Measurements from ENCODE around the gene PI4KA. TPM values are rescaled to one million over a fixed set of nuclear protein-coding genes. Genes with fewer than 3 reads are reported as not detected.

The PI4KA gene
- total RNA-seq, 1 donor from 2014 or later, result 24.4 TPM

- peaks cover under 1% of the 10 kb centered on the region for H3K4me1 Mint-ChIP-seq
- Histone ChIP-seq H2AFZ (replicated peaks) (no peak overlapping the region), H3K27me3 (no peaks in the 10 kb centered on the region), H3K36me3 (no peaks in the 10 kb centered on the region), H3K4me3 (no peak overlapping the region), H4K20me1 (ENCODE audit: low read depth) (no peaks in the 10 kb centered on the region), H3F3A (ENCODE audit: low read depth) (no peaks in the 10 kb centered on the region), H3K9ac (no peak overlapping the region), H3K79me2 (ENCODE audit: low read depth) (no peaks in the 10 kb centered on the region), H3K27ac (no peak overlapping the region), H3K9me3 (ENCODE audit: low read depth) (no peaks in the 10 kb centered on the region), H3K4me1 (no peaks in the 10 kb centered on the region), H3K4me2 (no peak overlapping the region)
- H3K27ac Mint-ChIP-seq, result no peak overlapping the region
- DNase-seq (ENCODE audit: low spot score), result no peak
- no peak overlapping the region for H3K4me3 Mint-ChIP-seq
- H3K9me3 Mint-ChIP-seq, result no peaks in the 10 kb centered on the region
- peaks cover 2% of the 10 kb centered on the region for H3K27me3 Mint-ChIP-seq (ENCODE audit: insufficient read depth, low read depth)
- TF ChIP-seq EZH2phosphoT487 (IDR thresholded peaks at IDR 0.05) (no peak), CTCF (IDR thresholded peaks at IDR 0.05) (no peak), EZH2 (IDR thresholded peaks at IDR 0.05) (no peak)
- peaks cover 26% of the 10 kb centered on the region for H3K36me3 Mint-ChIP-seq
These were observed 59.6 kb downstream of the PI4KA start for GRCh38 chr22:20798974-20799373.

- DNase-seq (ENCODE audit: low spot score), result no peak
- Histone ChIP-seq H3K4me2 (no peak overlapping the region), H3K4me3 (no peak overlapping the region), H3K9me3 (ENCODE audit: low read depth) (no peaks in the 10 kb centered on the region), H4K20me1 (ENCODE audit: low read depth) (no peaks in the 10 kb centered on the region), H2AFZ (replicated peaks) (no peak overlapping the region), H3K36me3 (no peaks in the 10 kb centered on the region), H3K79me2 (ENCODE audit: low read depth) (no peaks in the 10 kb centered on the region), H3K9ac (no peak overlapping the region), H3K27me3 (no peaks in the 10 kb centered on the region), H3F3A (ENCODE audit: low read depth) (no peaks in the 10 kb centered on the region), H3K4me1 (no peaks in the 10 kb centered on the region), H3K27ac (no peak overlapping the region)
- Mint-ChIP-seq H3K4me1 (no peaks in the 10 kb centered on the region), H3K27me3 (ENCODE audit: insufficient read depth, low read depth) (peaks cover 2% of the 10 kb centered on the region), H3K9me3 (no peaks in the 10 kb centered on the region), H3K36me3 (peaks cover 26% of the 10 kb centered on the region), H3K4me3 (no peak overlapping the region), H3K27ac (no peak overlapping the region)
- no peak for TF ChIP-seq EZH2phosphoT487 (IDR thresholded peaks at IDR 0.05)
- TF ChIP-seq CTCF (IDR thresholded peaks at IDR 0.05), result no peak
- TF ChIP-seq EZH2 (IDR thresholded peaks at IDR 0.05), result no peak
These were observed 60.4 kb downstream of the PI4KA start for GRCh38 chr22:20798218-20798617.

- no peaks in the 10 kb centered on the region for H3K4me1 Mint-ChIP-seq
- H3K9me3 Mint-ChIP-seq, result no peaks in the 10 kb centered on the region
- Histone ChIP-seq H3K27ac (no peak overlapping the region), H2AFZ (replicated peaks) (no peak overlapping the region), H3K27me3 (no peaks in the 10 kb centered on the region), H4K20me1 (ENCODE audit: low read depth) (no peaks in the 10 kb centered on the region), H3K36me3 (no peaks in the 10 kb centered on the region), H3K9ac (no peak overlapping the region), H3K79me2 (ENCODE audit: low read depth) (no peaks in the 10 kb centered on the region), H3K4me1 (no peaks in the 10 kb centered on the region), H3K4me3 (no peak overlapping the region), H3F3A (ENCODE audit: low read depth) (no peaks in the 10 kb centered on the region), H3K4me2 (no peak overlapping the region), H3K9me3 (ENCODE audit: low read depth) (no peaks in the 10 kb centered on the region)
- H3K27me3 Mint-ChIP-seq (ENCODE audit: insufficient read depth, low read depth), result peaks cover under 1% of the 10 kb centered on the region
- H3K4me3 Mint-ChIP-seq, result no peak overlapping the region
- no peak for DNase-seq (ENCODE audit: low spot score)
- peaks cover 20% of the 10 kb centered on the region for H3K36me3 Mint-ChIP-seq
- no peak overlapping the region for H3K27ac Mint-ChIP-seq
- TF ChIP-seq CTCF (IDR thresholded peaks at IDR 0.05), result no peak
- no peak for TF ChIP-seq EZH2 (IDR thresholded peaks at IDR 0.05)
- TF ChIP-seq EZH2phosphoT487 (IDR thresholded peaks at IDR 0.05), result no peak
These were observed 61.9 kb downstream of the PI4KA start for GRCh38 chr22:20796731-20797130.

Data from neural progenitor cell (in vitro differentiated cells).